ENCODE measurements around the gene MSX2. TPM values are rescaled to one million over a fixed set of nuclear protein-coding genes. Genes with fewer than 3 reads are reported as not detected.
A peak's percentile ranks its signal among the peaks of the same experiment; 100 is the strongest.

The MSX2 gene
- total and polyA plus RNA-seq, 9 of the 15 experiments (the other 6 are each of a cell fraction or from before 2014, with no cell fraction given), result not detected

DNA sequence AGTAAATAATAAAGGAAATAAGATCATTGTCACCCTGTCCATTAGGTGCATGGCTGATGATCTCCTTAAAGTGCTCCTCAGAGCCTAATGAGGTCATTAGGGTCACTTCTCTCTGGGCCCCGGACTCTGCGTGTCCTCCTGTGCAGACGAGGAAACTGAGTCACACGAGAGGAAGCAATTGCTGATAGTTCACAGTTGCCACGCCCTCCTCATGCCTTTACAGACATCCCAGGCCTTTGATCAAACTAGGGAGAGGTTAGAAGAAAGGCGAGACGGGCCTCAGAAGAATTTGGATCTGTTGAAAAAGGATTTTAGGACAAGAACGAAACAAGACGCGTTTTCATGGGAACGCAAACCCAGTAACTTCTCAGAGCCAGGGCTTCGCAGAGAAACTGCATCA, 32.0 kb upstream of the MSX2 start (continued):
- no peak for TF ChIP-seq RERE (CRISPR knock-in tag; IDR thresholded peaks at IDR 0.05; ENCODE audit: borderline replicate concordance)

GRCh38 chr5:174692982-174693422, 31.4 kb upstream of the MSX2 start:
- H3K36me3 ChIP-seq (ENCODE audit: control insufficient read depth, insufficient read depth, low read length), result no peaks in the 10 kb centered on the region
- no peak for FAIRE-seq
- in situ Hi-C loops (cut with MboI) (no loop called here), intact Hi-C loops (cut with micrococcal nuclease) (no loop called here)
- TF ChIP-seq, protein P1, sequence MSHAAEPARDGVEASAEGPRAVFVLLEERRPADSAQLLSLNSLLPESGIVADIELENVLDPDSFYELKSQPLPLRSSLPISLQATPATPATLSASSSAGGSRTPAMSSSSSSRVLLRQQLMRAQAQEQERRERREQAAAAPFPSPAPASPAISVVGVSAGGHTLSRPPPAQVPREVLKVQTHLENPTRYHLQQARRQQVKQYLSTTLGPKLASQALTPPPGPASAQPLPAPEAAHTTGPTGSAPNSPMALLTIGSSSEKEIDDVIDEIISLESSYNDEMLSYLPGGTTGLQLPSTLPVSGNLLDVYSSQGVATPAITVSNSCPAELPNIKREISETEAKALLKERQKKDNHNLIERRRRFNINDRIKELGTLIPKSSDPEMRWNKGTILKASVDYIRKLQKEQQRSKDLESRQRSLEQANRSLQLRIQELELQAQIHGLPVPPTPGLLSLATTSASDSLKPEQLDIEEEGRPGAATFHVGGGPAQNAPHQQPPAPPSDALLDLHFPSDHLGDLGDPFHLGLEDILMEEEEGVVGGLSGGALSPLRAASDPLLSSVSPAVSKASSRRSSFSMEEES (CRISPR knock-in tag; IDR thresholded peaks at IDR 0.05), result 0 out of 2 replicates have a peak, but pooled peaks have one; percentile 16
- no peak for TF ChIP-seq DPF2 (IDR thresholded peaks at IDR 0.05)
- no peak for ATAC-seq
- H3K9ac ChIP-seq (ENCODE audit: insufficient read depth in 1 of 2, low read depth in 2 of 2, low read length in 2 of 2), result no peak overlapping the region
- no peak overlapping the region for H3K4me3 ChIP-seq
- H3K9me1 ChIP-seq (ENCODE audit: control insufficient read depth, insufficient read depth, low read length), result no peaks in the 10 kb centered on the region
- POLR2A ChIA-PET, result no interaction called here
- CTCF ChIA-PET (ENCODE audit: low intra/inter-chr PET ratio), result no interaction called here
- H3K79me2 ChIP-seq (ENCODE audit: control insufficient read depth, insufficient read depth, low read length), result no peaks in the 10 kb centered on the region
- WGBS (ENCODE audit: insufficient coverage, low coverage, missing lambda C conversion rate), result 2% methylated on average over 16 of the region's 16 CpGs
- no peaks in the 10 kb centered on the region for H3K9me3 ChIP-seq (replicated peaks; ENCODE audit: control insufficient read depth, insufficient read depth, low read depth, low read length)
- H3K4me2 ChIP-seq (ENCODE audit: insufficient read depth, low read length), result no peak overlapping the region
- no peak for DNase-seq (ENCODE audit: extremely low read depth in 1 of 4, low spot score in 3 of 4)
- no peaks in the 10 kb centered on the region; a peak in 1 of 5 replicates for H3K4me1 ChIP-seq (replicated peaks in 1 of 2; ENCODE audit: control insufficient read depth in 2 of 2, insufficient read depth in 2 of 2, low read length in 2 of 2)
- BruUV-seq (replicated peaks), result no TSS peak
- no peaks in the 10 kb centered on the region; the same call in 1 of the 2 replicates for H4K20me1 ChIP-seq (replicated peaks; ENCODE audit: control insufficient read depth, insufficient read depth, low read length)
- H3K27ac ChIP-seq (ENCODE audit: extremely low read depth, low read depth, low read length), result no peak overlapping the region
- no peak overlapping the region for H2AFZ ChIP-seq (ENCODE audit: low read depth, low read length)
- H3K27me3 ChIP-seq (ENCODE audit: control insufficient read depth in 2 of 2, insufficient read depth in 2 of 2, low read length in 2 of 2), result peaks cover 15 to 57% of the 10 kb centered on the region in 2 experiments; a peak in 4 of 5 replicates
